Natural killer cell treated with Interleukin-12 subunit alpha and Interleukin-12 subunit beta and Interleukin-15 and Interleukin-18, amount 100 ng/mL, for 72 hours (primary cell): ENCODE measurements around the gene TFEC. TPM values are rescaled to one million over a fixed set of nuclear protein-coding genes. Genes with fewer than 3 reads are reported as not detected.

ENCODE experiments used
- total RNA-seq, 2 donors: library from RNA; stranded (reverse); gene quantifications; one replicate each; pipeline ENCODE4 v1.2.3, GENCODE V29; 2022

TFEC gene
- total RNA-seq, 2 donors from 2014 or later = 1.0 TPM; not detected in 1

Other genes starting within 250 kb of the TFEC start
- gene TES, start 179.8 kb upstream of the TFEC start, total RNA-seq = 100 to 1,000 TPM in 1 of 2 donors, 10 to 100 TPM in 1; 69.1 to 124 TPM